NCI-H2196 (cell line): Measurements from ENCODE around the gene PRKAR2A.

Experiments
- DNase-seq: peaks from one replicate; lab custom pipeline; 2025; ENCODE audit not compliant: unreplicated experiment; lab: John Stamatoyannopoulos, UW

Gene PRKAR2A

DNA sequence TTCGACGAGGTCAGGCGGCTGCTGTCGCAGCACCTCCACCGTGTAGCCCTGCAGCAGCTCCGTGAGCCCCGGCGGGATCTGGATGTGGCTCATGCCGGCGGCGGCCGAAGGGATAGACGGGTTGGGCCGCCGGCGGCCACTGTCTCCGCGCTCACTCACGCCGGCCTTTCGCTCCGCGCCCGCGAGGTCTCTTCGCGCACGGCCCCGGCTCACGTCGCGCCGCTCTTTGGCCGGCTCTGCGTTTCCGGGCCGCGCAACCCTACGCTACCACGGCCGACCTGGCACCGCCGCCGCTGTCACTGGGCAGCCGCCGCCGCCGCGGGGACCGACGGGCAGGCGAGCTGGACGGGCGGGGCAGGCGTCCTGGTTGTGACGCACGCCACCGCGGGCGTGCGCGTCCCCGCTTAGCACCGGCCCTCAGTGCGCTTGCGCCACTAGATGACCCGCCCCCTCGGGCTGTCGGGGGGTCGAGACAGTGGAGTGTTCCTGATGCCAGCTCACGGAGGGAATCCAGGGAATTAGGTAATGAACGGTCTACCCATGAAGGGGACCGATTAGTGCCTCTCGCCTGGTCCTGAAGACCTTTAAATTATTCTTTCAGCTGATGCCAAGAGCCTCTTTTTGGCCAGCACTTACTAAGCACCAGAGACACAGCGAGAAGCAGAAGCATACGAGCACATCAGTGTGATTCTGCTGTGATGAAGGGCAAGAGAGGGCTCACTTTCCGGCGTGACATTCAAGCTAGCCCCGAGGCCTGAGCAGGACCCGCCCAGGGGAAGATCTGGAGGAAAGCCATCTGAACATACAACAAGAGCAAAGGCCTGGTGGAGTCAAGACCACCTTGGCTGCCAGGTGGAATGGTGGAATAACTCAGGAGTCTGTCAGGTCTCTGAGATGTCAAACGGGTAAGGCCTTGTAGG lies at the start of gene PRKAR2A:
Gene PRKAR2A (minus strand): TSS at position 371 of the 920 bp plus-strand sequence. CDS start 278 bp downstream, at position 93.
- peak; percentile 75 for DNase-seq

GRCh38 chr3:48896936-48897335 lies 49.3 kb upstream of the PRKAR2A start:
- DNase-seq = no peak

GRCh38 chr3:48894516-48894915 lies 46.8 kb upstream of the PRKAR2A start:
- DNase-seq = no peak

DNA sequence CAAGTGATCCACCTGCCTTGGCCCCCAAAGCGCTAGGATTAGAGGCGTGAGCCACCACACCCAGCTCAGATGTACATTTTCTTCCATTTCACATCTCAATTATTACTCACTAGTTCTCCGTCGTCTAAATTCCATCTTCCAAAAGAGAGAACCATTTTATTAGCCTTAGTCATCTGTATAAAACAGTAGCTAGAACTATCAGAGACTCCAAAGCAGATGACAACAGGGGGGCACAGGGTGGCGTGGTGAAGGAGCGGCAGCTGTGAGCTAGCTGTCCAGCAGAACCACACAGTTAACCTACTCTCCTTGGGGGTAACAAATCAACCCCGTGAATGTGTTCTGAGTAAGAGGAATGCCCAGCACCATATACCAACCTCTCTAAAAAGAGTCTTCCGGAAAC lies 43.9 kb upstream of the PRKAR2A start:
- no peak for DNase-seq

- no peak for DNase-seq
These were observed 38.1 kb upstream of the PRKAR2A start for GRCh38 chr3:48885753-48886152.

- no peak for DNase-seq
These were observed 34.0 kb upstream of the PRKAR2A start for GRCh38 chr3:48881652-48882114.

DNA sequence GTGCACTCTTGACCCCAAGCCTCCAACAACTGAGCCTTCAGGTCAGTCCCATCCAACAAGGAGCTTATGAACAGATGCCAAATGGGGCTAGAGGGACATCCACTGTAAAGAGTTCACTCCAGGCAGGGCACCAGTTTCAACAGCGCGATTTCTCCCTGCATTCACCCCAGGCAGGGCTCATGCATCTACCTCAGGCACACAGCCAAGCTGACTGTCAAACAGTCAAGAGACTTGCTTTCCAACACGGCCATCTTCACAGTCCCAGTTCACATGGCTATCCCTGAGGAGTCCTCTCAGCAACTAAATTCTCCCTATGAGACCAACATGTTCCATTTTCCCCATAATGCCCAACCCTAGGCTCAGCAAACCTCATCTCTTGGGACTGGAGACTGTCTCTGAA lies 33.3 kb upstream of the PRKAR2A start:
- DNase-seq = no peak

GRCh38 chr3:48879994-48880377 lies 32.3 kb upstream of the PRKAR2A start:
- DNase-seq = no peak

- no peak for DNase-seq
These were observed 31.8 kb upstream of the PRKAR2A start for GRCh38 chr3:48879307-48879993.

GRCh38 chr3:48877671-48878070 lies 30.0 kb upstream of the PRKAR2A start:
- no peak for DNase-seq

- DNase-seq = no peak
These were observed 15.4 kb upstream of the PRKAR2A start for GRCh38 chr3:48863122-48863521.

GRCh38 chr3:48859206-48859605 lies 11.5 kb upstream of the PRKAR2A start:
- DNase-seq = no peak

- DNase-seq = no peak
These were observed 11.0 kb upstream of the PRKAR2A start for GRCh38 chr3:48858709-48859108.

DNA sequence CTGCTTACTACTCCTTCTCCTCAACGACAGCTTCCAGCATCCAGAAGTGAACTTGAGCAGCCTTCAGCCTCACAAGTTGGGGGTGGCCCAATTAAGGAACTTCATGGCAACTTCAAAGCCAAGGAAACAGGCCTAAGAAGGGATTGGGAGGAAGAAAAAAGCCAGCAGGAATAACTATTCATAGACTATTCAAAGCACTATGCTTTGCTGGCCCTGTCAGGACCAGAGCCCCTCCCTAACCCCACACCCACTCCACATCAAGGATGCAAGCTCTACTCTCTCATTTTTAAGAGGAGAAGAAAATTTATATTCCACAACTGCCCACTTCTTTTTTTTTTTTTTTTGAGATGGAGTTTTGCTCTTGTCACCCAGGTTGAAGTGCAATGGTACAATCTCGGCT lies 10.0 kb upstream of the PRKAR2A start:
- DNase-seq = no peak

GRCh38 chr3:48856469-48856868 lies 8.8 kb upstream of the PRKAR2A start:
- no peak for DNase-seq

DNA sequence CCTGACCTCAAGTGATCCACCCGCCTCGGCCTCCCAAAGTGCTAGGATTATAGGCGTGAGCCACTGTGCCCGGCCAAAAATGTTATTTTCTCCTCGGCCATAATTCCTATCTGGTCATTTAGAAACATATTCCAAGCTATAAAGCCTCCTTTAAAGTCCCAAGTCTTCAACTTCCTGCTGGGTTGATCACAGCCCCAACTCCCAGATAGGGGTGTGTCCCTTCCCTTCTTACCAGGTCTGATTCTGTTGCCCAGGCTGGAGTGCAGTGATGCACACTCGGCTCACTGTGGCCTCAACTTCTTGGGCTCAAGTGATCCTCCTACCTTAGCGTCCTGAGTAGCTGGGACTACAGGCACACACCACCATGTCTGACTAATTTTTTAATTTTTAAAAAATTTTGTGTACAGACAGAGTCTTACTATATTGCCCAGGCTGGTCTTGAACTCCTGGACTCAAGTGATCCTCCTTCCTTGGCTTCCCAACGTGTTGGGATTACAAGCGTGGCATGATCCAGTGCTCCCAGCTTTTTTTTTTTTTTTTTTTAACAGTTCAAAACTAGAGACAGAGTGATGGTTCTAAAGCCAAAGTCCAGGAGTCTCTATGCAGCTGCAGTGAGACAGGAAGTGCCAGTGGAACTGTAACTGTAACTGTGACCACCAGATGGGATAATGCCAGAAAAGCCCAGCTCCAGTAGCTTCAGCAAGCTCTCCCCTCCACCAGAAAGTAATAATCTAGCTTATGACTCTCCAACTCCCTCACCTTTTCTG lies 8.2 kb upstream of the PRKAR2A start:
- DNase-seq = no peak

- no peak for DNase-seq
These were observed 4.5 kb upstream of the PRKAR2A start for GRCh38 chr3:48852151-48852550.

DNA sequence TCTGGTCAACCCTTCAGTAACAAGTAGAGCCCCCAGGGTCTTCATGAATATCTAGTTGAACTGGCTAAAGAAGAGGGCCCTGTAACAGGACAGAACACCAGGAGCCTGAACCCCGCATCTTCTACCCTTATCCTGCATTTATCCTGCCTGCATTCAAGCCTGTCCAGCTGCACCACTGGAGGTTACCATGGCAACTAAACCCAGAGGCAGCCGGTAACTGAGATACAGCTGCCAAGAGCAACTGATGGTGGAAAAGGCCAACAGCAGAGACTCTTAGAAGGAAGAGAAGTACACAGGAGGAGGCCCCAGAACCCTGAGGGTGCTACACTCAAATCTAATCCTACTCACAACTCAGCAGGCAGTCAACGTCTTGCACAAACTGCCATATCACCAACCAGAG lies 3.7 kb upstream of the PRKAR2A start:
- DNase-seq = peak; percentile 54

- DNase-seq = no peak
These were observed 1.3 kb upstream of the PRKAR2A start for GRCh38 chr3:48848816-48849515.

DNA sequence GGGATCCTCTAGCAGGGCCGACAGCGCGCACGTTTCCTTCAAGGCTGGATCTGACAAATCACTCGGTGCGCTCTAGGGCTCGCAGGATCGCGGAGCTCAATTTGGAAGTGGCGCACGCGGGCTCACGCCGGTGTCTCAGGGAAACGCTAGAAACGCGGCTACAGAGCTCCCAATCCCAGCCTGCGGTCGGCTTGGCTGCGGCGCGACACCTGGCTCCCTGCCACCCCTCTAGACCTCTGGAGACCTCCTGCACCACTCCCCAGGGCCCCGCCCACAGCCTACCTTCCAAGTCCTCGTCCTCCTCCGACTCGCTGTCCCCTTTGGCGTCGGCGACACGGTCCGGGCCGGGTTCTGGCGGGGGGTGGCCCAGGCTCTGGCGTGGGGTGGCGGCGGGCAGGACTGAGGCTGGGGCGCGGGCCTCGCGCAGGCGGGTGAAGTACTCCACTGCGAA lies 596 bp downstream of the PRKAR2A start:
- peak; percentile 29 for DNase-seq

- DNase-seq = no peak
These were observed 2.5 kb downstream of the PRKAR2A start for GRCh38 chr3:48845170-48845569.
